ENCODE results near the gene ABCA1.

DNA sequence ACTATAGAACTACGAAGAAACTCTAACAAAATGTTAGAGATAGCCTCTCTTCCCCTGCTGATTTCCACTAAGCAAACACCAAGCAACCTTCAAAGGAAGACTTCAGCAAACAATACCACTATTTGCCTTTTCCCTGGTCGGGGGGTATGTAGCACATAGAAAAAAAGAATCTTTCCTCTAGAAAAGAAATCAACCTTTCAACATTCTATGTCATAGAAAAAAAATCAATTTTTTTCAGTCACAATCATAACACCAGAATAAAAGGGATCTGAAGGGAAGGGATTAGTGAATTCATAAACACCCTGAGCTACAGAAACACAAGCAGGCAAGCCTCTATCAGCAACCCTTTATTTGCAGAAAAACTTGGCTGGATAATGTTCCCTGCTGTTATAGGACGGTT is 15.3 kb downstream of the ABCA1 start:
- TF ChIP-seq, protein P1, sequence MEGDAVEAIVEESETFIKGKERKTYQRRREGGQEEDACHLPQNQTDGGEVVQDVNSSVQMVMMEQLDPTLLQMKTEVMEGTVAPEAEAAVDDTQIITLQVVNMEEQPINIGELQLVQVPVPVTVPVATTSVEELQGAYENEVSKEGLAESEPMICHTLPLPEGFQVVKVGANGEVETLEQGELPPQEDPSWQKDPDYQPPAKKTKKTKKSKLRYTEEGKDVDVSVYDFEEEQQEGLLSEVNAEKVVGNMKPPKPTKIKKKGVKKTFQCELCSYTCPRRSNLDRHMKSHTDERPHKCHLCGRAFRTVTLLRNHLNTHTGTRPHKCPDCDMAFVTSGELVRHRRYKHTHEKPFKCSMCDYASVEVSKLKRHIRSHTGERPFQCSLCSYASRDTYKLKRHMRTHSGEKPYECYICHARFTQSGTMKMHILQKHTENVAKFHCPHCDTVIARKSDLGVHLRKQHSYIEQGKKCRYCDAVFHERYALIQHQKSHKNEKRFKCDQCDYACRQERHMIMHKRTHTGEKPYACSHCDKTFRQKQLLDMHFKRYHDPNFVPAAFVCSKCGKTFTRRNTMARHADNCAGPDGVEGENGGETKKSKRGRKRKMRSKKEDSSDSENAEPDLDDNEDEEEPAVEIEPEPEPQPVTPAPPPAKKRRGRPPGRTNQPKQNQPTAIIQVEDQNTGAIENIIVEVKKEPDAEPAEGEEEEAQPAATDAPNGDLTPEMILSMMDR (IDR thresholded peaks at IDR 0.05) = no peak
- no peak for TF ChIP-seq POLR2A (IDR thresholded peaks at IDR 0.05)

Measured in Peyer's patch (tissue), 4 donors.